ENCODE data around the gene IL4I1.

DNA sequence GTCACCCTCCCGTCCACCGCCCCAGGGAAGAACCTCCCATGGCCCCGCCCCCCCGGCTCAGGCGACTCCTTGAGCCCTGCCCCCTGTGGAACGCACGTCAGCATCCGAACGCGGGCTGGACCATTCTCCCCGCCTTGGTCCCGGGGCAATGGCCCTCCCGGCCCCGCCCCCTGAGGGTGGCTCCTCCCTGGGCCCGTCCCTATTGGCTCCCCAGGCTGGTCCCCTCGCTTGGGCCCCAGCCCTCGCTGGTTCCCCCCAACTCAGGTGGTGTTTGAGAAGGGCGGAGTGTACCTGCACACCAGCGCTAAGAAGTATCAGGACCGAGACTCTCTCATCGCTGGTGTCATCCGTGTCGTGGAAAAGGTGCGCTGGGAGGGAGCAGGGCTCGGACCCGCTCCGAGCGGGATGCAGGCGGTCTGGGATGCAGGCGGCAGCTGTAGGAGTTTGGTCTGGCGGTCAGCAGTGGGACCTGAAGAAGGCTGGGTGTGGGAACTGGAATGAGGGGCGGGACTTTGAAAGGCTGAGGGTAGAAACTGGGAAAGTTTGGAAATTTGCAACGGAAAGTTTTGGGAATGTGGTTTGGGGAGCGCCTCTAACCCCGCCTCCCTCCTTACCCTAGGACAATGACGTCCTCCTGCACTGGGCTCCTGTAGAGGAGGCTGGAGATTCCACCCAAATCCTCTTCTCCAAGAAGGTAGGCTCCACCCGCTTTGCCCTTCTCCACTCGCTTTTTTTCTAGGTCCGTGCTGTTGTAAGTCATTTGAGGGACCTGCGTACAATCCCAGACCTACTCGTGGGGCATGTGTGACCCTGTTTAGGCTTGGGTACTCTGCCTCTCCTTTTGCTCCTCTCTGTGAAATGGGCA, 18.6 kb downstream of the IL4I1 start:
- no peak for TF ChIP-seq POLR2AphosphoS5 (IDR thresholded peaks at IDR 0.05; ENCODE audit: low read depth, low read length)
- peak; percentile 6 for TF ChIP-seq POLR2A (IDR thresholded peaks at IDR 0.05; ENCODE audit: low read depth, low read length)
- TF ChIP-seq TAF1 (IDR thresholded peaks at IDR 0.05; ENCODE audit: low read depth, low read length), result no peak
- TF ChIP-seq SPI1 (IDR thresholded peaks at IDR 0.05; ENCODE audit: low read depth, low read length), result no peak
- TF ChIP-seq PAX5 (IDR thresholded peaks at IDR 0.05; ENCODE audit: insufficient read depth, low read length, severe bottlenecking), result no peak
- no peak for TF ChIP-seq POU2F2 (IDR thresholded peaks at IDR 0.05; ENCODE audit: low read depth, low read length)
